Femur (tissue), 1 donor: ENCODE results near the gene PDZD2.
"Not testable (repeated sequence)": the region's sequence is repeated elsewhere in the genome, so short reads cannot be mapped to it uniquely, and the experiment has no call there.

Source experiments
- DNase-seq: peaks from one replicate; pipeline ENCODE4 v3.0.0-alpha.2; 2017

Gene PDZD2

GRCh38 chr5:32118922-32119321 is 480.0 kb downstream of the PDZD2 start:
- not testable (repeated sequence) for DNase-seq

GRCh38 chr5:32123058-32123805 is 484.3 kb downstream of the PDZD2 start:
- DNase-seq = no peak

GRCh38 chr5:32123889-32124676 is 485.2 kb downstream of the PDZD2 start:
- DNase-seq = no peak

GRCh38 chr5:32126691-32127090 is 487.8 kb downstream of the PDZD2 start:
- DNase-seq = no peak

GRCh38 chr5:32127711-32128110 is 488.8 kb downstream of the PDZD2 start:
- DNase-seq = no peak

GRCh38 chr5:32129074-32129598 is 490.2 kb downstream of the PDZD2 start:
- DNase-seq = no peak

GRCh38 chr5:32130865-32131264 is 491.9 kb downstream of the PDZD2 start:
- no peak for DNase-seq

GRCh38 chr5:32131604-32132003 is 492.7 kb downstream of the PDZD2 start:
- no peak for DNase-seq

GRCh38 chr5:32132757-32133156 is 493.8 kb downstream of the PDZD2 start:
- no peak for DNase-seq

GRCh38 chr5:32135086-32135485 is 496.2 kb downstream of the PDZD2 start:
- DNase-seq = no peak

- DNase-seq = no peak
Measured at GRCh38 chr5:32136342-32136741, 497.4 kb downstream of the PDZD2 start.

GRCh38 chr5:32138839-32139493 is 500.0 kb downstream of the PDZD2 start:
- DNase-seq = no peak

- no peak for DNase-seq
Measured at GRCh38 chr5:32143617-32144377, 504.9 kb downstream of the PDZD2 start.

GRCh38 chr5:32144378-32145207 is 505.7 kb downstream of the PDZD2 start:
- DNase-seq = no peak

- DNase-seq = no peak
Measured at GRCh38 chr5:32145378-32145777, 506.4 kb downstream of the PDZD2 start.

GRCh38 chr5:32147236-32147635 is 508.3 kb downstream of the PDZD2 start:
- DNase-seq = no peak

GRCh38 chr5:32147959-32148358 is 509.0 kb downstream of the PDZD2 start:
- no peak for DNase-seq

GRCh38 chr5:32150366-32150765 is 511.4 kb downstream of the PDZD2 start:
- DNase-seq = no peak

- DNase-seq = no peak
Measured at GRCh38 chr5:32151198-32151597, 512.3 kb downstream of the PDZD2 start.

- no peak for DNase-seq
Measured at GRCh38 chr5:32153723-32154122, 514.8 kb downstream of the PDZD2 start.

- no peak for DNase-seq
Measured at GRCh38 chr5:32155211-32155610, 516.3 kb downstream of the PDZD2 start.

- DNase-seq = no peak
Measured at GRCh38 chr5:32156635-32157034, 517.7 kb downstream of the PDZD2 start.
